ENCODE results near the gene TMEM14C. TPM values are rescaled to one million over a fixed set of nuclear protein-coding genes. Genes with fewer than 3 reads are reported as not detected.

TMEM14C gene
- total and polyA plus RNA-seq, 2 experiments from 2014 or later, result 123 to 232 TPM

GRCh38 chr6:10713962-10714361 lies 8.9 kb upstream of the TMEM14C start:
- ATAC-seq, result no peak
- Mint-ChIP-seq H3K36me3 (ENCODE audit: low read depth) (peaks cover 31% of the 10 kb centered on the region; the same call in 2 of the 3 replicates), H3K27me3 (ENCODE audit: insufficient read depth, low read depth, poor library complexity) (peaks cover 2% of the 10 kb centered on the region)

More at GRCh38 chr6:10713962-10714361, 8.9 kb upstream of the TMEM14C start:
- H3K4me3 Mint-ChIP-seq, result no peak overlapping the region
- Histone ChIP-seq H3K27me3 (ENCODE audit: insufficient read depth) (no peaks in the 10 kb centered on the region), H4K20me1 (replicated peaks; ENCODE audit: insufficient read depth) (no peaks in the 10 kb centered on the region), H3K27ac (ENCODE audit: low read depth) (peak overlapping the region; percentile 56; the same call in 1 of the 2 replicates), H3K4me2 (no peak overlapping the region), H3K36me3 (ENCODE audit: insufficient read depth) (peaks cover 15% of the 10 kb centered on the region), H3F3A (replicated peaks; ENCODE audit: low read depth) (0 out of 2 replicates have a peak, but pooled peaks cover 7% of the 10 kb centered on the region), H3K4me3 (no peak overlapping the region), H3K79me2 (replicated peaks; ENCODE audit: insufficient read depth) (no peaks in the 10 kb centered on the region), H3K4me1 (ENCODE audit: insufficient read depth) (no peaks in the 10 kb centered on the region), H3K9me2 (ENCODE audit: insufficient read depth) (no peaks in the 10 kb centered on the region), H2AFZ (no peak overlapping the region)
- H3K9me3 Mint-ChIP-seq, result peaks cover 14% of the 10 kb centered on the region
- H3K27ac Mint-ChIP-seq, result no peak overlapping the region; the same call in 1 of the 2 replicates
- no peaks in the 10 kb centered on the region for H3K4me1 Mint-ChIP-seq
- TF ChIP-seq REST (IDR thresholded peaks at IDR 0.05; ENCODE audit: unreplicated experiment) (no peak), STAT1 (IDR thresholded peaks at IDR 0.05; ENCODE audit: unreplicated experiment) (no peak), CTCF (conservative IDR thresholded peaks at IDR 0.05; ENCODE audit: low read depth in 2 of 2) (no peak), JUNB (IDR thresholded peaks at IDR 0.05; ENCODE audit: unreplicated experiment) (no peak), POLR2AphosphoS5 (IDR thresholded peaks at IDR 0.05; ENCODE audit: low read depth) (no peak), ZNF114 (CRISPR knock-in tag; IDR thresholded peaks at IDR 0.05) (no peak), CREB1 (CRISPR knock-in tag; IDR thresholded peaks at IDR 0.05; ENCODE audit: low read depth) (no peak), EZH2phosphoT487 (IDR thresholded peaks at IDR 0.05; ENCODE audit: unreplicated experiment) (no peak), EZH2 (IDR thresholded peaks at IDR 0.05; ENCODE audit: low read depth, unreplicated experiment) (no peak), ETS1 (IDR thresholded peaks at IDR 0.05) (no peak), ZNF462 (CRISPR knock-in tag; IDR thresholded peaks at IDR 0.05) (no peak), NANOG (IDR thresholded peaks at IDR 0.05; ENCODE audit: borderline replicate concordance) (no peak), ZNF331 (CRISPR knock-in tag; IDR thresholded peaks at IDR 0.05; ENCODE audit: low read depth) (no peak)
- DNase-seq (ENCODE audit: low spot score), result no peak

Data from GM23338 (cell line).